ENCODE results near the gene GLIS2. TPM values are rescaled to one million over a fixed set of nuclear protein-coding genes. Genes with fewer than 3 reads are reported as not detected.

GLIS2 gene
- total RNA-seq, 1 experiment from 2014 or later = 23.0 TPM

GRCh38 chr16:4271176-4272113, 44.4 kb upstream of the GLIS2 start (continued):
- TF ChIP-seq MYBL2 (CRISPR knock-in tag; IDR thresholded peaks at IDR 0.05) (no peak; the same call in 1 of the 2 replicates), ZBTB43 (CRISPR knock-in tag; IDR thresholded peaks at IDR 0.05) (peak; percentile 68), ZNF263 (CRISPR knock-in tag; IDR thresholded peaks at IDR 0.05; ENCODE audit: low read depth) (no peak), ZNF219 (CRISPR knock-in tag; IDR thresholded peaks at IDR 0.05; ENCODE audit: borderline replicate concordance) (no peak), ATF2 (CRISPR knock-in tag; IDR thresholded peaks at IDR 0.05; ENCODE audit: borderline replicate concordance, low read depth) (no peak), TP53 (CRISPR knock-in tag; IDR thresholded peaks at IDR 0.05) (peak; percentile 86; the same call in 1 of the 2 replicates), FOXJ3 (CRISPR knock-in tag; IDR thresholded peaks at IDR 0.05; ENCODE audit: borderline replicate concordance) (no peak), OVOL2 (CRISPR knock-in tag; IDR thresholded peaks at IDR 0.05; ENCODE audit: borderline replicate concordance) (no peak), FOXK1 (CRISPR knock-in tag; IDR thresholded peaks at IDR 0.05) (peak; percentile 96), HMGXB4 (CRISPR knock-in tag; IDR thresholded peaks at IDR 0.05) (peak; percentile 86; the same call in 1 of the 2 replicates), SOX15 (CRISPR knock-in tag; IDR thresholded peaks at IDR 0.05) (no peak), TCF7 (CRISPR knock-in tag; IDR thresholded peaks at IDR 0.05; ENCODE audit: low read depth) (no peak; the same call in 1 of the 2 replicates), NFE2L1 (CRISPR knock-in tag; IDR thresholded peaks at IDR 0.05) (peak; percentile 73; the same call in 1 of the 2 replicates), NR2C2 (CRISPR knock-in tag; IDR thresholded peaks at IDR 0.05) (no peak), MAX (CRISPR knock-in tag; IDR thresholded peaks at IDR 0.05) (peak; percentile 100), GRHL2 (CRISPR knock-in tag; IDR thresholded peaks at IDR 0.05; ENCODE audit: insufficient replicate concordance, severe bottlenecking) (no peak), ZMAT4 (CRISPR knock-in tag; IDR thresholded peaks at IDR 0.05) (no peak; the same call in 1 of the 2 replicates), SMAD3 (CRISPR knock-in tag; IDR thresholded peaks at IDR 0.05; ENCODE audit: borderline replicate concordance) (peak; percentile 85), IRF2 (CRISPR knock-in tag; IDR thresholded peaks at IDR 0.05; ENCODE audit: borderline replicate concordance, low read depth) (no peak), CREM (CRISPR knock-in tag; IDR thresholded peaks at IDR 0.05) (peak; percentile 67), SP1 (CRISPR knock-in tag; conservative IDR thresholded peaks at IDR 0.05) (no peak; the same call in none of the 2 replicates), ZNF232 (CRISPR knock-in tag; IDR thresholded peaks at IDR 0.05) (peak; percentile 86; the same call in 1 of the 2 replicates)
